Neutrophil (primary cell): ENCODE data around the gene ARMC8.

Source experiments
- H3K27ac ChIP-seq: fragments of 200-600 bp; sonication (generic); 2 replicates; pipeline ENCODE4 v1.5.1; 2016; ENCODE audit warnings: mild to moderate bottlenecking, moderate library complexity
- H3K27me3 ChIP-seq: fragments of 200-600 bp; sonication (generic); 2 replicates; pipeline ENCODE4 v1.6.0; 2016; ENCODE audit warnings: mild to moderate bottlenecking
- H3K36me3 ChIP-seq: fragments of 200-600 bp; sonication (generic); 2 replicates; pipeline ENCODE4 v1.5.1; 2017
- H3K4me1 ChIP-seq, 2 experiments: fragments of 200-600 bp in 1 of 2; sonication (generic) in 1 of 2; 1 replicate in 1 of 2; 2 replicates in 1 of 2; pipeline versions ENCODE4 v1.5.1 to v1.6.1; 2013 to 2016; ENCODE audit warnings: low read depth in 1 of 2, low read length in 1 of 2, mild to moderate bottlenecking in 1 of 2, moderate library complexity in 1 of 2; ENCODE audit not compliant: control insufficient read depth in 1 of 2, insufficient read depth in 1 of 2
- H3K4me3 ChIP-seq, 2 experiments: fragments of 200-600 bp in 1 of 2; sonication (generic) in 1 of 2; 1 replicate in 1 of 2; 2 replicates in 1 of 2; pipeline ENCODE4 v1.5.1; 2013 to 2016; ENCODE audit warnings: low read depth in 1 of 2, low read length in 1 of 2, mild to moderate bottlenecking in 1 of 2, moderate library complexity in 1 of 2
- H3K9me3 ChIP-seq: fragments of 200-600 bp; sonication (generic); 2 replicates; pipeline ENCODE4 v1.5.1; 2016
- CTCF ChIP-seq: fragments of 200-600 bp; sonication (generic); IDR thresholded peaks from 2 replicates; pipeline ENCODE4 v1.5.1; 2016; ENCODE audit warnings: antibody characterized with exemption

The ARMC8 gene

GRCh38 chr3:138199851-138200250, 12.8 kb downstream of the ARMC8 start:
- Histone ChIP-seq H3K36me3 (no peaks in the 10 kb centered on the region), H3K4me3 (no peak overlapping the region), H3K9me3 (no peaks in the 10 kb centered on the region), H3K4me1 (peaks cover 28 to 41% of the 10 kb centered on the region in 2 experiments), H3K27me3 (no peaks in the 10 kb centered on the region), H3K27ac (peak overlapping the region; percentile 61)
- no peak for TF ChIP-seq CTCF

- peak overlapping the region; percentile 61 for H3K27ac ChIP-seq
- H3K36me3 ChIP-seq, result no peaks in the 10 kb centered on the region
- H3K27me3 ChIP-seq, result no peaks in the 10 kb centered on the region
- TF ChIP-seq CTCF, result no peak
- H3K9me3 ChIP-seq, result no peaks in the 10 kb centered on the region
- H3K4me1 ChIP-seq, result peaks cover 28 to 41% of the 10 kb centered on the region in 2 experiments
- H3K4me3 ChIP-seq, result no peak overlapping the region
Measured at GRCh38 chr3:138200424-138200823, 13.3 kb downstream of the ARMC8 start.

- Histone ChIP-seq H3K27ac (peak overlapping the region; percentile 53), H3K36me3 (no peaks in the 10 kb centered on the region), H3K9me3 (no peaks in the 10 kb centered on the region), H3K4me1 (peaks cover 28 to 41% of the 10 kb centered on the region in 2 experiments), H3K27me3 (no peaks in the 10 kb centered on the region), H3K4me3 (no peak overlapping the region)
- no peak for TF ChIP-seq CTCF
Measured at GRCh38 chr3:138202945-138203701, 16.0 kb downstream of the ARMC8 start.

GRCh38 chr3:138203938-138204337, 16.8 kb downstream of the ARMC8 start:
- TF ChIP-seq CTCF, result no peak
- peak overlapping the region; percentile 53 for H3K27ac ChIP-seq
- H3K4me1 ChIP-seq, result peaks cover 28 to 41% of the 10 kb centered on the region in 2 experiments
- no peaks in the 10 kb centered on the region for H3K27me3 ChIP-seq
- no peak overlapping the region for H3K4me3 ChIP-seq
- H3K9me3 ChIP-seq, result no peaks in the 10 kb centered on the region
- no peaks in the 10 kb centered on the region for H3K36me3 ChIP-seq

GRCh38 chr3:138205527-138205926, 18.4 kb downstream of the ARMC8 start:
- TF ChIP-seq CTCF, result no peak
- H3K4me3 ChIP-seq, result no peak overlapping the region
- no peaks in the 10 kb centered on the region for H3K36me3 ChIP-seq
- H3K27me3 ChIP-seq, result no peaks in the 10 kb centered on the region
- no peak overlapping the region for H3K27ac ChIP-seq
- H3K9me3 ChIP-seq, result no peaks in the 10 kb centered on the region
- H3K4me1 ChIP-seq, result peaks cover 17 to 29% of the 10 kb centered on the region in 2 experiments
